GM19328 (cell line): ENCODE measurements around the gene RSRC1.
"Not testable (repeated sequence)": the region's sequence is repeated elsewhere in the genome, so short reads cannot be mapped to it uniquely, and the experiment has no call there.

Experiments used
- ATAC-seq: cut with Tn5 transposase; IDR thresholded peaks from one replicate; pipeline ENCODE4 v1.9.1; 2021; ENCODE audit warnings: mild to moderate bottlenecking, moderate library complexity; ENCODE audit not compliant: unreplicated experiment

Gene RSRC1

GRCh38 chr3:158220575-158220974, 110.7 kb downstream of the RSRC1 start:
- no peak for ATAC-seq

GRCh38 chr3:158221426-158221825, 111.5 kb downstream of the RSRC1 start:
- ATAC-seq = no peak

- no peak for ATAC-seq
Measured at GRCh38 chr3:158226429-158226828, 116.5 kb downstream of the RSRC1 start.

GRCh38 chr3:158228942-158229341, 119.1 kb downstream of the RSRC1 start:
- not testable (repeated sequence) for ATAC-seq

GRCh38 chr3:158233791-158234190, 123.9 kb downstream of the RSRC1 start:
- ATAC-seq = no peak

GRCh38 chr3:158244274-158244673, 134.4 kb downstream of the RSRC1 start:
- ATAC-seq = no peak

- no peak for ATAC-seq
Measured at GRCh38 chr3:158247288-158247687, 137.4 kb downstream of the RSRC1 start.

- no peak for ATAC-seq
Measured at GRCh38 chr3:158248261-158248660, 138.4 kb downstream of the RSRC1 start.

- ATAC-seq = no peak
Measured at GRCh38 chr3:158249183-158249582, 139.3 kb downstream of the RSRC1 start.

- ATAC-seq = no peak
Measured at GRCh38 chr3:158258619-158259018, 148.7 kb downstream of the RSRC1 start.

- no peak for ATAC-seq
Measured at GRCh38 chr3:158260392-158260791, 150.5 kb downstream of the RSRC1 start.

GRCh38 chr3:158261371-158261991, 151.6 kb downstream of the RSRC1 start:
- no peak for ATAC-seq

- no peak for ATAC-seq
Measured at GRCh38 chr3:158264894-158265293, 155.0 kb downstream of the RSRC1 start.

- ATAC-seq = no peak
Measured at GRCh38 chr3:158267015-158267414, 157.1 kb downstream of the RSRC1 start.

GRCh38 chr3:158269942-158270341, 160.1 kb downstream of the RSRC1 start:
- ATAC-seq = no peak

GRCh38 chr3:158272081-158272480, 162.2 kb downstream of the RSRC1 start:
- ATAC-seq = no peak

- ATAC-seq = no peak
Measured at GRCh38 chr3:158273656-158274055, 163.8 kb downstream of the RSRC1 start.

GRCh38 chr3:158278187-158278586, 168.3 kb downstream of the RSRC1 start:
- ATAC-seq = no peak

GRCh38 chr3:158279609-158280008, 169.7 kb downstream of the RSRC1 start:
- ATAC-seq = no peak

- no peak for ATAC-seq
Measured at GRCh38 chr3:158295771-158296170, 185.9 kb downstream of the RSRC1 start.

- no peak for ATAC-seq
Measured at GRCh38 chr3:158297940-158298339, 188.1 kb downstream of the RSRC1 start.

GRCh38 chr3:158308236-158308928, 198.5 kb downstream of the RSRC1 start:
- no peak for ATAC-seq
